SK-N-SH (cell line): ENCODE measurements around the gene RPL5.

Experiments used
- EP300 ChIP-seq, 2 experiments: IDR thresholded peaks; 2 replicates each; pipeline versions ENCODE4 v1.4.0 to v1.6.1; 2012; ENCODE audit warnings: borderline replicate concordance in 1 of 2, low read depth in 1 of 2, low read length in 1 of 2
- FOXM1 ChIP-seq: IDR thresholded peaks from 2 replicates; pipeline ENCODE4 v1.4.0; 2012; ENCODE audit warnings: low read depth, mild to moderate bottlenecking
- GABPA ChIP-seq: IDR thresholded peaks from 2 replicates; pipeline ENCODE4 v1.4.0; 2012; ENCODE audit warnings: low read depth, mild to moderate bottlenecking
- POLR2AphosphoS5 ChIP-seq: IDR thresholded peaks from 2 replicates; pipeline ENCODE4 v1.6.1; 2012; ENCODE audit warnings: low read depth, low read length
- RCOR1 ChIP-seq: fragments of 150-350 bp; IDR thresholded peaks from 2 replicates; pipeline ENCODE4 v1.6.1; 2017; ENCODE audit warnings: antibody characterized with exemption, low read length
- SMC3 ChIP-seq: IDR thresholded peaks from 2 replicates; pipeline ENCODE4 v1.6.1; 2012; ENCODE audit warnings: low read depth, low read length, improper control_type of control experiment
- TF ChIP-seq, protein P1 (sequence below): fragments of 200-600 bp; sonication (generic); IDR thresholded peaks from 2 replicates; pipeline ENCODE4 v1.6.1; 2017; ENCODE audit warnings: antibody characterized with exemption, mild to moderate bottlenecking, moderate library complexity

DNA sequence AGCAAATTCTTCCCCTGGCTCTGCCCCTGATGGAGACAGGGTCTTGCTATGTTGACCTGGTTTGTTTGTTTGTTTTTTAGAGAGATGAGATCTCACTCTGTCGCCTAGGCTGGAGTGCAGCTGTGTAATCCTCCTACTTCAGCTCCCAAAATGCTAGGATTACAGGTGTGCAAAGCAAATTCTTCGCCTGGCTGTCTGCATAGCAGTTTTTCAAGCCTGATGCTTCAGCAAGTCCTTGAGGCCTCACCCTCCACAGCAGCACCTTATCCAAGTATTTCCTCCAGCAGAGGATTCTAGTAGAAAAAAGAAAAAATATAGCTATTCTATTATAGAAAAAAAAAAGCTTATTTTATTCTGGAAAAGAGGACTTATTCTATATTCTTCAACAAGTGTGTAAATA is 15.1 kb upstream of the RPL5 start:
- TF ChIP-seq FOXM1 (no peak), SMC3 (no peak), EP300 (IDR thresholded peaks at IDR 0.05; ENCODE audit: borderline replicate concordance in 1 of 2, low read depth in 1 of 2, low read length in 1 of 2) (no peak), RCOR1 (no peak), GABPA (no peak), POLR2AphosphoS5 (no peak)
- TF ChIP-seq, protein P1, sequence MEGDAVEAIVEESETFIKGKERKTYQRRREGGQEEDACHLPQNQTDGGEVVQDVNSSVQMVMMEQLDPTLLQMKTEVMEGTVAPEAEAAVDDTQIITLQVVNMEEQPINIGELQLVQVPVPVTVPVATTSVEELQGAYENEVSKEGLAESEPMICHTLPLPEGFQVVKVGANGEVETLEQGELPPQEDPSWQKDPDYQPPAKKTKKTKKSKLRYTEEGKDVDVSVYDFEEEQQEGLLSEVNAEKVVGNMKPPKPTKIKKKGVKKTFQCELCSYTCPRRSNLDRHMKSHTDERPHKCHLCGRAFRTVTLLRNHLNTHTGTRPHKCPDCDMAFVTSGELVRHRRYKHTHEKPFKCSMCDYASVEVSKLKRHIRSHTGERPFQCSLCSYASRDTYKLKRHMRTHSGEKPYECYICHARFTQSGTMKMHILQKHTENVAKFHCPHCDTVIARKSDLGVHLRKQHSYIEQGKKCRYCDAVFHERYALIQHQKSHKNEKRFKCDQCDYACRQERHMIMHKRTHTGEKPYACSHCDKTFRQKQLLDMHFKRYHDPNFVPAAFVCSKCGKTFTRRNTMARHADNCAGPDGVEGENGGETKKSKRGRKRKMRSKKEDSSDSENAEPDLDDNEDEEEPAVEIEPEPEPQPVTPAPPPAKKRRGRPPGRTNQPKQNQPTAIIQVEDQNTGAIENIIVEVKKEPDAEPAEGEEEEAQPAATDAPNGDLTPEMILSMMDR, result no peak
